Activated CD8-positive, alpha-beta memory T cell treated with anti-CD3 and anti-CD28 coated beads for 4 hours (primary cell): ENCODE measurements around the gene RAI1.

Experiments used
- DNase-seq, 2 donors: peaks; one replicate each; pipeline ENCODE4 v3.0.0-alpha.2; 2020; ENCODE audit warnings: low read depth in 2 of 2

RAI1 gene

DNA sequence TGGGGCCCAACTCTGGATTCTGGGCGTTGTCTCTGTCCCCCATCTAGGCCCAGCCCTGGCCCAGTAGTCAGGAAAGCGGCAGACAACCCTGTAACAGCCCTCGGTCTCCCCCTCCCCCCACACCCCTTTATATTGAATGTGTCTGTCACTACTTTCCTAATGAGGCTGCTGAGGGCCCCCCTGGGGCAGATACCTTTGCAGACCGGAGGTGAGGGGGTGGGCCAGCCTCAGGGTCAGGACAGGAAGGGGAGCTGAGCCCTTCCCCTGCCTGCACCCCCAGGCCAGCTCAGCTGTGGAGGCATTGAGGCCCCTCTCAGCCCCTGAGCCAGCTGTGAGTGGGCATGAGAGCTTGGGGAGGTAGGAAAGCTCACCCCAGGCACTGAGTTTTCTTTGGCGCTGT is 17.1 kb downstream of the RAI1 start:
- DNase-seq = no peak

DNA sequence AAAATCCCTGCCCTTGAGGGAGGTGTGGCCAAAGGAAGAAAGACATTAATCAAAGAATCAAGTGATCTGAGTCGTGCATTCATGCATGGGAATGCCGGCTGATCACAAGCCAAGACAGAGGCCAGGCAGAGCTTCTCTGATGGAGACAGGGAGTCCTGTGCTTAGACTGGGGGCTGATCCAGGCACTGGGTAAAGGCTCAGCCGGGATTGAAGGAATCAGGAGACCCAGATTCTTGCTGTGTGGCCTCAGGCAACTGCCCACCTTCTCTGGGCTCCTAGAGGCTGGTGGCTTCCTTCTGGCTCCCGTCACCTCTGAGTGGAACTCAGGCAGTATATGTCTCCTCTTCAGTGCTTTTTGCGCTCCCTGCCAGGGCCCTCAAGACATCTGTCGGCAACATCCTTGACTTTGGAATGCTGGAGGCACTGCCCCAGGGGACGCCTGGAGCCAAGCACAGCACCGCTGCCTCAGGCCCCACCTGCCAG is 17.7 kb downstream of the RAI1 start:
- no peak for DNase-seq

DNA sequence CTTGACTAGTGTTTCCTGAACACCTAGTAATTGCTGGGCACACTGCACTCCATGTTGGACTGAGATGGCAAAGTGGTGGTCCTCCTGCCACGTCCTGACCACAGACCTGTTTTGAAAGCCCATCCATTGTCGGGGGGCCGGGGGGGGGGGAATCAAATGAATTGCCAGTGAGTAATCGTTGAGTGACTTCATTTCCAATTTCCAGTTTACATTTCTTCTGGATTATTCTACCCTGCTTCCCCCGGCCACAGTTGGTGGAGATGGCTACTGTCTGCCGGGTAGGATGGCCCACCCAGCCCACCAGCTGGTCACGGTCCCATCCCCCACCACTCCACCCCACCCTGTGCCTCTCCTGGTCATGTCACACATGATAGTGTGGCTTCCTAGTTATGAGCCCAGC is 18.2 kb downstream of the RAI1 start:
- no peak for DNase-seq

DNA sequence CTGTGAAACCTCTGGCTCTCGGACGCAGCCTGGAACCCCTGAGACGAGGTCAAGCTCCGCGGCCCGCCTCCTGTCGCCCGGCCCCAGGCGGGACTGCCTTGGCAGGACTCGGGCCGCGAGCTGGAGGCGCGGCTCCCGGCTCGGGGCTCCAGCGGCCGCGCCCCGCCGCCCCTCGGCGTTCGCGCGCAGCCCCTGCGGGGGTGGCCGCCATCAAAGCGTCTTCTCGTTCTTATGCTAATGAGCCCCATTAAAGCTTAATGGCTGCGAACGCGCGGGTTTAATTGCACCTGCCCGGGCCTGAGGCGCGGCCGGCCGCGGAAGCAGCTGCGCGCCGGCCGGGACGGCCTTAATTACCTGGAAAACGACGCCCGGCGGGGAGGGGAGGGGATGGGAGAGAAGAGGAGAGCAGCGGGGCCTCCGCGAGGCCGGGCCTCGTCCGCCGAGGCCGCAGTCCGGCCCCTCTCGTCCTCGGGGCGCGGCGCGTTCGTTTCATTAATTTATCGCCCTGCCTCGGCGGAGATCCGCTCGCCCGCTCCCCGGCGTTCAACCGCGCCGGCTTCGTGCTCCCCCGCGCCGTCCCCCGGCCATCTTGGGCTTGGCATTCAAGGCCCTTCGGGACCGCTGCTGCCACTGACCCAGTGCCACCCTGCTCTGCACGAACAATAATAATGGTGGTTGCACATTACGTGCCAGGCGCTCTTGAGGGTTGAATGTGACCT is 19.2 kb downstream of the RAI1 start:
- DNase-seq = no peak

DNA sequence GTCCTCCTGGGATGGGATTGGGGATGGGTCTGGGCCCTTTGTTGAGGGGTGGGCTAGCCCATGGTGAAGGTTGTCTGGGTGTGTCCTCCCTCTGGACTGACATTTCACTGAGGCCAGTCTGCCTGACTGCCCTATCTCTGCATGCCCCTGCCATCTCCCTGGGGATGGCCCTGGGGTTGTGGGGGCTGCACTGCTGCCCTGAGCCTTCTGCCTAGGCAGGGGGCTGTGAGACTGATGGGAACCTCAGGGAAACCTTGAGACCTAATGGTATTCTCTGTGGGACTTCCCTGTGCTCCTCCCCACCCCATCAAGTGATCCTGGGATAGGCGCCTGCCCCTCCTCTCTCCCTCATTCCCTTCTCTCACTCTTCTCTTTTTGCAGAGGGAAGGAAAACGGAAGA is 19.9 kb downstream of the RAI1 start:
- DNase-seq = no peak

DNA sequence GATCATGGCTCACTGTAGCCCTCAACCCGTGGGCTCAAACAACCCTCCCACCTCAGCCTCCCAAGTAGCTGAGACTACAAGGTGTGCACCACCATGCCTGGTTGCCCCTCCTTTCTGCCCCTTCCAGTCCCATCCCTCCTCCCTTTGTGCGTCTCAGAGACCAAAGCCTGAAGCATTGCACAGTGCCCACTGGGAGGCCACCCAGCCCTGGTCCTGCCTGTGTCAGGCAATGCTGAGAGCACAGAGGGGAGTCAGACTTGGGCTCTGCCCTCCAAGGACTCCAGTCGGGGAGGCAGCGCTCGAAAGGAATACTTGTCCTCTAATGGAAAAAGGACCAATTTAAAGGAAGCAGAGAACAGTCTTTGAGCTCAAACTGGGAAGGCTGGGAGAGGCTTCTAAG is 20.4 kb downstream of the RAI1 start:
- DNase-seq = no peak

DNA sequence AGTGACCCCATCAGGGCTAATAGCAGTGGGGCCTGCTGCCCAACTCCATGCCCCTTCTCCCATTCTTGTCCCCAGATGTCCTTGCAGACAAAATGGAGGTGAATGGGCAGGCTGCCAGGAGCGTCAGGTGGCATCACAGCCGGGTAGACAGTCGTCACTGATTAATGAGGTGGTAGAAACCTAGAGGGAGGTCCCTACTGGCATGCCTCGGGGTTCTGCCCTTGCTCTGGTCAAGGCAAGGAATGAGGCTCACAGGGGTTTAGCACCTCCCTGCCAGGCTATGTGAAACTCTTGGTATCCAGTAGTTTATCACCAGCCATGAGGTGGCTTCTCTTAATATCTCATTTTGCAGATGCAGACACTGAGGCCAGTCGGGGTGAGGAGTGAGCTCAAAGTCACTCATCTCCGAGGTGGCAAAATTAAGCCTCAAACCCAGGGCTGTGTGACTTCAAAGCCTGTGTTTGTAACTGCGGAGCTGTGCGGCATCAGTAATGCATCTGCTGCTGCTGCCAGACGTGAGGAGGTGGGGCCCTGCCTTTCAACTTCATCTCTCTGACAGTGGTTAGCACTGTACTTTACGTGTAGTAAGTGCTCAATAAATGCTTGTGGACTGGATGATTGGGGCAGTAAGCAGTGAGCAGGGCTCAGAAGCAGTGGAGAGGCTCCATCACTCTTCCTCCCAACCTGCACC is 21.3 kb downstream of the RAI1 start:
- DNase-seq = no peak

DNA sequence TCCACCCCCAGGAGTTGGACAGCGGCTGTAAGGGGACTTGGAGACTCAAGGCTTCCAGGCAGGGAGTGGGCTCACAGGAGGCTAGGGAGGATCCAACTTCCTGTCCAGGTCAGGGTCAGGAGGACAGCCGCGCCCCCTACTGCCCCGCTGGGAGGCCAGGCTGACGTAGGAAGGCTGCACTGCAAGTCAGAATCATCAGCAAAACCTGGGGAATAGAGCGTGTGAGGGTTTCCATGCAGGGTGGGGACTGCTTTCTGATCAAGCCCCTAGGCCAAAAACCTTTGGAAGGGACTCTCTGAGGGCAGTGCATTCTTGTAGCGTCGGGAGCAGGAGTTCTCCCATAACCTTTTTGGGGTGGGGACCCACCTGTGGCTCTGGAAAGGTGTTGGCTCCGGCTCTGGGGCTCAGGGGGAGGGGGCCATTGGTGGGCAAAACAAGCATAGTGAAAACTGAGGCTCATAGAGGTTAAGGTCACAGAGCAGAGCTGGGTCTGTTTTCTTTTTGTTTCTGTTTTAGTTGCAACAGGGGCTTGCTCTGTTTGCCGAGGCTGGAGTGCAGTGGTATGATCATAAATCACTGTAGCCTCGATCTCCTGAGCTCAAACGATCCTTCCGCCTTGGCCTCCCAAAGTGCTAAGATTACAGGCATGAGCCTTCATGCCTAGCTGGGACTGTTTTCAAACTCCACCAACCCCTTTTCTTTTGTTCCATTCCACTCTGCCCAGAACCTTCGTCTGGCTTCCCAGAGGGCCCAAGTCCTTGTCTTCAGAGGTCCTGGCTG is 22.1 kb downstream of the RAI1 start:
- no peak for DNase-seq

DNA sequence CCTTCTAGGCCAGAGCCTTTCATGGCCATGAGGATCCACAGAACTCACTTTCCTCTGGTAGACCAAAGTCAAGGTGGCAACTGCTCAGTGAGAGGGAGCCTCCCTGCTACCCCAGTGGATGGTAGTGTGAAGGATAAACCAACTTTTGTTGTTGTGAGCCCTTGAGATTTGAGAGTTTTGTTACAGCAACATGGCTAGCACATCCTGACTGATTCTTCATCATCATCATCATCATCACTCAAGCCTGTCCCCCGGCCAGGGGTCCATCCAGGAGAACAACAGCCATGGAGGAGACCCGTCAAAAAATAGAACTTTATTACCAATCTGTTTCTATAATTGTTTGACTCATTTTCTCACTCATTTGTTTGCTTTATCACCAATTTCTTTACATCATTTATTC is 23.7 kb downstream of the RAI1 start:
- DNase-seq = no peak

DNA sequence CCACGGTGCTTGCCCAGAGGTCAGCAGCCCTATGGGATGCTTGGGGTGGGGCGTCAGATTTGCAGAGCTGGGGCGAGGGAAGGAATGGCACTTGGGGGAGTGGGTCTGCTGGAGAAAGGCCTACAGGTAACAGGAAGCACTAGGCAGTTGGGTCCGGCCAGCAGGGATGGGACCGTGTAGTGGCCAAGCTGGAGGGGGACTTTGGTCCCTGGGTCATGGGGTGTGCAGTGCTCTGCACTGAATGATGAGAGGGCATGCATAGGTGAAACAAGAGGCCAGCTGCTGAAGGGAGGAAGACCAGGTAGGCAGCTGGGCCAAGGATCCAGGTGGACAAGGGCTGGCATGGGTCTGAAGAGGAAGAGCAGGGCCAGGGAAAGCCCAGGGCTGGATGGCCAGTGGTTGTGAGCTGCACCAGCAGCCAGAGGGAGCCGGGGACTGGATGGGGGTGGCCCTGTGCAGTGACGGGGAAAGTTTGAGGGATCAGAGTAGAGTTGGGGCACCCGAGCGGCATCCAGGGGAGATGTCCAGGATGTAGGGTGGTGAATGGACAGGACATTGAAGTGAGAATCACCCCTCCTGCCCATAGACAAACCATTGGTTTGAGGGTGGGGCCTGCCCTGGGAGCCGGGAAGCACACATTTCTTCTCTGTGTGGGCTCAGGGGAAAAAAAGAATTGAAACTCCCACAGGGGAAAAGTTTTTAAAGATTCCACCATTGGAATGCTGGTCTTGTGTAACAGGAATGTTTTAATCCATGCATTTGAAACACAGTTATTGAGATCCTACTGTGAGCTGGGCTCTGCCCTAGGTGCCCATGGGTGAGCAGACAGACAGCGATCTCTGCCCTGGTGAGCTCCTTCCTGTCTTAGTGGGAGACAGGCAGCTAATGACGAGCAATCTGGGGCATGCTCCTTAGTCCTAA is 25.1 kb downstream of the RAI1 start:
- DNase-seq = no peak

DNA sequence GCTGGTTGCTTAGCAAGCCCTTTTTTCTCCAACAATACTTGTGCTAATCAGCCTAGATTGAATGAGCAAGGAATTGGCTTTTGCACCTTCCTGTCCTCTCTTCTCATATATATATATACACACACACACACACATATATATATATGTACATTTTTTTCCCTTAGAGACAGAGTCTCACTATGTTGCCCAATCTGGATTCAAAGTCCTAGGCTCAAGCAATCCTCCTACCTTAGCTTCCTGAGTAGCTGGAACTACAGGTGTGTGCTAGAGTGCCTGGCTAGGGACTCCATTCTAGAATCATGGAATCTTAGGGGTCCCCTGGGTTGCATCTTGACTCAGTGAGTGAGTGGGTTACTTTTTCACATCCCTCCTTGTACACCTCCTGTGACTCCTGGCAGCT is 27.0 kb downstream of the RAI1 start:
- DNase-seq = no peak

DNA sequence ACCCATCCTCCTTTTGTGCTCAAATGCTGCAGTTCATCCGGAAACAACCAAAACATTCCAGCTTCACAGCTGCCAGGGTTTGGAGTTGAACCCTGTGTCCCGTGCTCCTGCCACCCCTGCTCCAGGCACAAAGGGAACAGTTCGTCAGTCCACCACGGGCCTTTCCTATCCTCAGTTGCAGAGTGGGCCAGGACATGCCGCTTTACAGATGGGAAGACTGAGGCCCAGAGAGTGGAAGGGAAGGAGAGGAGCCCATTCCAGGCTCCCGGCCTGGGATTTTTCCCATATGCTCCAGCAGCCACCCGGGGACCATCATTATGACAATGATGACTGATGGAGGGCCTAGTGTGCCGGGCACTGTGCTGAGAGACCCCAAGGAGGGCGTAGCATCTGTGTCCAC is 27.6 kb downstream of the RAI1 start:
- no peak for DNase-seq

DNA sequence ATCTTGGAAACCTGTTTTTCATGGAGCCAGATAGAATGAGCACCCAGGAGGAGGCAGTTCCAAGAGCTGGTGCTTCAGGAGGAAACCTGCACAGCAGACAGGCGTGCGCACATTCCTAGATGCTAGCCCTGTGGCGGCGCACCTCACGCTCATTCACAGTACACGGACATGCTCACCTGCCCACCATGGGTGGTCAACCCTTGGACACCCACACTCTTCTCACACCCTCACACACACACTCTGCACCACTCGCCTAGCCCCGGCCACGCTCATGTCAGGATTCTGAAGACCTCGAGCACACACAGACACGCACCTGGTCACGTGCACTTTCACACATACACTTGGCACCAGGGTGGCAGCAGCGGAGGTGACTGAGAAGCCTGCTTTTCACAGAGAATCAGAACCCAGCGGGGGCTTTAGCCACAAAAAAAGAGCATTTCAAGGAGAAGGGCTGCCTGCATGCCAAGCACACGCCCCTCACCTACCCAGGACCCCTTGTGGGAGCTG is 28.6 kb downstream of the RAI1 start:
- no peak for DNase-seq

DNA sequence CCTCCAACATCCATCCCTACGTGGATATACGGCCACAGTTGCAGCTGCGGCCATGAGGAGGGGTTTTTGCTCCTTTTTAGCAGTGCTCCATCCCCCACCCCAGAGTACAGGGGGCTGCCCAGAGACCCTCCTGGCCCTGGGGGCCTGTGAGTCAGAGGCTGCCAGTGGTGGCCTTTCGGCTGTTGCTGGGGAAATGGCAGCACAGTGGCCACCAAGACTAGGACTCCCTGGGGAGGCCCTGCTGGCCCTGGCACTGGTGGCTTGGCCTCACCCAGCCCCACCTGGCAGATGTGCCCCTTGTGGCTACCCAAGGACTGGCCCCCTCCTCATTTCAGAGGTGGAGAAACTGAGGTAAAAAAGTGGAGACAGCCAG is 29.1 kb downstream of the RAI1 start:
- no peak for DNase-seq

DNA sequence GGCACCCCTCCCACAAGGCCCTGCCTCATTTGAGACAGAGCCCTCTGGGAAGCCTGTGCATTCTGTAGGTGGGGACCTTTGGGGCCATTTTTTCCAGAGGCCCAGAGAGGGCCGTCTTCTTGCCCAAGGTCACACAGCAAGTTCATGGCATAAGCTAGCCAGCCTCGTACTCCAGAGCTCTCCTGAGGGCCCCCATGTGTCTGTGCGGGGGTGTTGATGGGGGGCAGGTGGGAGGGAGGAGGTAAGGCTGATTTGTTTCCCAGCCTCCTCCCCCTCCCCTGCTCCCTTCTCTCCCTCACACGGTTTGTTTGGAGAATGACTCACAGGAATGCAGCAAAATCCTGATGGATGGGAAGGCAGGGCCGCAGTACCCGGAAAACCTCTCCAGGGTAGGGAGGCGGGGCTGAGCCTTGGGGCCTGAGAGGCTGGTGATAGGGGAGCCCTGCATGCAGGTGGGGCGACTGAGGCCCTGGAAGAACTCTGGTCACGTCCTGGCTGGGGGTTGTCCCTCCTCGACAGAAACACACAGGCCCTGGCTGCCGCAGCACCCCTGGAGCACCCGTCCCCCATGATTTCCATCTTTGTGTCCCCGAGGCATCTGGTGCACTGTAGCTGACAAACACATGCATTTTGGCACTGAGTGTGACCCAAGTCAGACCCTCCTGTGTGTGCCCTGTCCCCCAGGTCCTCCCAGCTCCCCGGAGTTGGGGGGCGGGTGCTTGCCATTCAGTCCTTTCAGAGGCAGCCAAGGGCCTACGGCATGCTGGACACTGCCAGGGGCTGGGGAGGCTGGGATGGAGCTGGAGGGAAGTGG is 29.7 kb downstream of the RAI1 start:
- DNase-seq = no peak

DNA sequence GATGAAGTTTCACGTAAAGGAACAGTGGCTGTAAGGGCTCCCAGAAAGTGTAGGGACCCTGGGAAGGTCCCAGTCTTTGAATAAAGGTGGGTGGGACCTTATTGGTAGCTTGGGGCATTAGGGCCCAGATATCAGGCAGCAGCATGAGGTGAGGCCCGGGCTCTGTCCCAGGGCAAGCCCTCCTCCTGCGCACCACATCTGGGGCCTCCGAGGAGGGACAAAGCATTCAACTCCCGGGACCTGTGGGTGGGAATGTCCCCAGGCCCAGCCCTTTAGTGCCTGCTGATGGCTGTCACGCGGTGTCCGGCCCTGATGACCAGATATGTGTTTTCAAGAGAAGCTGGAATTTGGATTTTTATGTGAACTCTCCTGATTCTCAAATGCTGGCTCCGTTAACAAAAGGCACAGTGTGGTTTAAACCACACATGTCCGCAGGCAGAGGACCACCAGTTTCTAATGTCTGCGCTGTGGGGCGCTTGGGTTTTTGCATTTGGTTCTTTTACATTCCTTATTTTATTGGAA is 30.4 kb downstream of the RAI1 start:
- no peak for DNase-seq

DNA sequence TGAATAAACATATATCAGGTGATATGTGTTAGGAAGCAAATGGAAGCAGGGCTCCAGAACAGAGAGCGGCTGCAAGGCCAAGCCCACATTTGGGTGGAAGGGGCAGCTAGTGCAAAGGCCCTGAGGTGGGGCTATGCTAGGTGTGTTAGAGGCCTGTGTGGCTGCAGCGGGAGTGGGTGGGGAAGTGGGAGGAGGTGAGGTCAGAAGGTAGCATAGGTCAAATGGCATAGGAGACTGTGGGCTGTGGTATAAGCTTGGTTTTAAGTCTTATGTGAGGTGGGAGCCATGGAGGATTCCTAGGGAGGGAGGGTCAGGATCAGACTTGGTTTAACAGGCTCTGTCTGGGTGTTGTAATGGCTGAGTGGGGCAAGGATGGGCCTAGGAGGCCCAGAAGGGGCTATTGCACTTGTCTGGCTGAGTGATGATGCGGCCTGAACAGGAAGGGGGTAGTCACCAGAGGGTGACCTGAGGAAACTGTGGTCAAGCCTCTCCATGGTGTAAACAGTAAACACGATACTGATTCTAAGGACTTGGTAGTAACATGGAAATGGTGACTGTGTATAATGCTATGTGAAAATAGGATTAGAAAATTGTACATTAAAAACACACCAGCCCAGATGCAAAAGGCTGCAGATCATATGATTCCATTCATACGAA is 31.1 kb downstream of the RAI1 start:
- DNase-seq = no peak

DNA sequence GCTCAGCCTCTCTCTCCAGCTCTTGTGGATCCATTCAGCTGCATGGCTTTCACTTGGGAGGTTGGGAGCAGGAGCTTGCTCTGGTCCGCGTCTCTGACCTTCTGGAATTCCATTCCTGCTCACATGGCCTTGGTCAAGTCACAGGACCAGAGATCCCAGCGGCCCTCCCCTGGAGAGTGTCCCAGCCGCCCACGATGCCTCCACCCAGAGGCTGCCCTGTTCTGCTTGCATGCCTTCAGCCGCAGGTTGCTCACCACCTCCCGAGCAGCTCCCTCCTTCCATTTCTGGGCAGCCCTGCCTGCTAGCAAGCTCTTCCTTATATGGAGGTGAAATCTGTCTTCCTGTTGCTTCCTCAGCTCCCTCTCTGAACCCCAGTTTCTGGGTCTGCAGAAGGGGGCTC is 32.6 kb downstream of the RAI1 start:
- DNase-seq = no peak

DNA sequence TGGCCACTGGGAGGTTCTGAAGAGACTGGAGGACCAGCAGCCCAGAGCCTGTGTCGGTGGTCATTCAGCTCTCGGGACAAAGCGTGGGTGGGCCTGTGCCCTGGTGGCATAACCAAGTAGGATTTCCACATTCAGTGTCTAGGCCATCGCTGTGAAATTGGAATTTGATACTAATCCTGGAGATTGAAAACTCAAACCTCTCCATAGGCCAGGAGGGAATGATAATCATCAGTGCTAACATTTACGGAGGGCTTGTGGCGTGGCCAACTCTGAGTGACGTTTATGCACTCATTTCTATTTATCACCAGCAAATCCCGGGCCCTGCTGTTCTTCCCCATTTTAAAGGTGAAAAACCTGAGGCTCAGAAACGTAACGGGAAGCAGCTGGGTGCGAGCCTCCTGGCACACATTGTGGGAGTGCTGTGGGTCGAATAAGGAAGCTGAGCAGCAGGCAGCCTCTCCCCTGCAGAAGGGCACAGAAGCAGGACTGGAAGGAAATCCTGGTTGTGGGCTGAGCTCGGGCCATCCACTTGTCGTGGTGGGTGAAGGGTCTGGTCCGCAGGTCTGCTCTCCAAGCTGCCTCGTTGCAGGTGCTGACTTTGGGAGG is 33.1 kb downstream of the RAI1 start:
- DNase-seq = no peak

DNA sequence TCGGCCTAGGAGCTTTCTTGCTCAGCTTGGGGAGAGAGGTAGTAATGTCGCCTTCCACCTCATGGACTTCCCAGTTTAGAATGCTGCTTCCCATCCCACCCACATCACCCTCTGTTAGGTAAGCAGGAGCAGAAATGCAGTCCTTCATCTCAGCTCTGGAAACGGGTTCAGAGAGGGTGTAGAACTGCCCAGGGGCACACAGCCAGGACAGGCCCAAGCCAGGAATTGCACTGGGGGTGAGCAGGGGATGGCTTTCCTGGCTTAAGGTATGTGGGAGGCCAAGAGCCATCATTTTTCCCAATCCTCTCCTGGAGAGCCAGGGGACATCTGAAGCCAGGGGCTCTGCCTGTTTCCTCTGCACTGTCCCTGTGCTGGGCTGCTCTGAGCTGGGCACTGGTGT is 33.6 kb downstream of the RAI1 start:
- no peak for DNase-seq
